ENCODE data around the gene CDK5. TPM values are rescaled to one million over a fixed set of nuclear protein-coding genes. Genes with fewer than 3 reads are reported as not detected.

The CDK5 gene
- total RNA-seq, 1 donor: 22.9 TPM

DNA sequence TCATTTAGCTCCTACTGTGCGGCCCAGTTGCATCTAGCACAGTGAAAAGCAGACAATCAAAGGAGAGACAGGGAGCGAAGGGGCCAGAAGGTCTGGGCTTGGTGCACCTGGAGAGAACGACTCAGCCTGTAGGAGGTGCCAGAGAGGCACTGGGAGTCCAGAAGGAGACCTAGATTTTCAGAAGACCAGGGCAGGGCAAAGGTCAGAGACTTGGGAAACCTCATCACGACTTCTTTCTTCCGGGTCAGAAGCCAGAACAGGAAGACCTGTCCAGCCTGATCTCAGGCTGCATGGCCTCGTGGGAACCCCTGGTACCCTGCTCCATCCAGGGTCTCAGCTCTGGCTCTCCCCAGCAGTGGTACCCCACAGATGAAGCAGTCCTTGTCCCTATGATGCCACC is 33.7 kb upstream of the CDK5 start:
- no peak overlapping the region for H3K4me3 ChIP-seq (ENCODE audit: low read depth, low read length)
- peak; percentile 34 for DNase-seq (ENCODE audit: low read depth)
- TF ChIP-seq, protein P1, sequence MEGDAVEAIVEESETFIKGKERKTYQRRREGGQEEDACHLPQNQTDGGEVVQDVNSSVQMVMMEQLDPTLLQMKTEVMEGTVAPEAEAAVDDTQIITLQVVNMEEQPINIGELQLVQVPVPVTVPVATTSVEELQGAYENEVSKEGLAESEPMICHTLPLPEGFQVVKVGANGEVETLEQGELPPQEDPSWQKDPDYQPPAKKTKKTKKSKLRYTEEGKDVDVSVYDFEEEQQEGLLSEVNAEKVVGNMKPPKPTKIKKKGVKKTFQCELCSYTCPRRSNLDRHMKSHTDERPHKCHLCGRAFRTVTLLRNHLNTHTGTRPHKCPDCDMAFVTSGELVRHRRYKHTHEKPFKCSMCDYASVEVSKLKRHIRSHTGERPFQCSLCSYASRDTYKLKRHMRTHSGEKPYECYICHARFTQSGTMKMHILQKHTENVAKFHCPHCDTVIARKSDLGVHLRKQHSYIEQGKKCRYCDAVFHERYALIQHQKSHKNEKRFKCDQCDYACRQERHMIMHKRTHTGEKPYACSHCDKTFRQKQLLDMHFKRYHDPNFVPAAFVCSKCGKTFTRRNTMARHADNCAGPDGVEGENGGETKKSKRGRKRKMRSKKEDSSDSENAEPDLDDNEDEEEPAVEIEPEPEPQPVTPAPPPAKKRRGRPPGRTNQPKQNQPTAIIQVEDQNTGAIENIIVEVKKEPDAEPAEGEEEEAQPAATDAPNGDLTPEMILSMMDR (IDR thresholded peaks at IDR 0.05; ENCODE audit: insufficient read depth, low read depth, low read length): peak; percentile 68

DNA sequence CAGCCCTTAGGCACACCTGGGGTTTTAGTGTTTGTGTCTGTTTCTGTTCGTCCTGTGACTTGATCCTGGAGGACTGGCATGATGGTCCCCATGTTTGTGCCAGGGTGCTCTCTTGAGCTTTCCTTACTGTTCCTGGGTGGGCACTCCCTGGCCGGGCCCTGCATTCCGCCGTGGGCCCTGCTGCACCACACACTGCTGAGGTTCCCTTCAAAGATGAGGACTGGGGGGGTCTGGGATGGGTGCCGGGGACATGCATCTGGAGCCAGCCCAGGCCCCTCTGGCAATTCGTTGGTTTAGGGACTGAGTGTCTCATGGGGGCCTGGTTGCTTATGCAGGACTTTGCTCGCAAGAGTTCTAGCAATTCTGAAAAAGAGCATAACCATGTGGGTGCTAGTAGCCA is 33.3 kb upstream of the CDK5 start:
- DNase-seq (ENCODE audit: low read depth): no peak
- TF ChIP-seq, protein P1 (IDR thresholded peaks at IDR 0.05; ENCODE audit: insufficient read depth, low read depth, low read length): no peak
- no peak overlapping the region for H3K4me3 ChIP-seq (ENCODE audit: low read depth, low read length)

DNA sequence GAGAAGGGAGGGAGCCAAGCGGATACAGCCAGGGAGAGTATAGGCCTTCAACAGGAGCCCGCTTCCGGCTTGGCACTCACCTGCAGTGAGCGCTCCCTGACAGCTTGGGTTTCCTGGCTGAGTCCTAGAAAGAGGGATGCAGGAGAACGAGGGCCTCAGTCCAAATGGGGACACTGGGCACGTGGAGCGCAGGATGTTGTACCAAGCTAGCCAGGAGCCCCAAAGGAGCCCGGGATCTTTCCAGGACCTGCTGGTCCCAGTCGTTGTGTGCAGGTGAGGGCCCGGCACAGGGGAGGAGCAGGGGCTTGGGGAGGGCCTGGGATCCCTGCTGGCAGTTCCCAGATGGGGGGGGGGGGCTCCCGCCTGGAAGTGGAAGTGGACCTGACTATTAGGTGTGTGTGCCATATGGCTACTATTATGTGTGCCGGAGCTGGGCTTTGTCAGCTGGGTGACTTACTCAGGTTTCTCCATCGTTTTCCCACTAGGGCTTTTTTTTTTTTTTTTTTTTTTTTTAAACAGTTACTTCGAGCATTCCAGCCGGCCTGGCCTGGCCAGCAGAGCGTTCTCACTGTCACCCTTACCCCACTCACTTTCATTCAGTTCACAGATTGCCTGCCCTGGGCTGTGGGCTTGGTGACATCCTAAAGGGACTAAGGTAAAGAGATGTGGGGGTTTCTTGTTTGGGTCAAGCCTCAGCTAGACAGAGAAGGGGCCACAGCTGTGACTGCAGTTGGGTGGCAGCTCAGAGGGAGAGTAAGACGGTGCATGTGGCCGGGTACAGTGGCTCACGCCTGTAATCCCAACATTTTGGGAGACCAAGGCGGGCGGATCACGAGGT is 32.4 kb upstream of the CDK5 start:
- H3K4me3 ChIP-seq (ENCODE audit: low read depth, low read length): peak overlapping the region; percentile 83
- TF ChIP-seq, protein P1 (IDR thresholded peaks at IDR 0.05; ENCODE audit: insufficient read depth, low read depth, low read length): no peak
- peak; percentile 31 for DNase-seq (ENCODE audit: low read depth)

DNA sequence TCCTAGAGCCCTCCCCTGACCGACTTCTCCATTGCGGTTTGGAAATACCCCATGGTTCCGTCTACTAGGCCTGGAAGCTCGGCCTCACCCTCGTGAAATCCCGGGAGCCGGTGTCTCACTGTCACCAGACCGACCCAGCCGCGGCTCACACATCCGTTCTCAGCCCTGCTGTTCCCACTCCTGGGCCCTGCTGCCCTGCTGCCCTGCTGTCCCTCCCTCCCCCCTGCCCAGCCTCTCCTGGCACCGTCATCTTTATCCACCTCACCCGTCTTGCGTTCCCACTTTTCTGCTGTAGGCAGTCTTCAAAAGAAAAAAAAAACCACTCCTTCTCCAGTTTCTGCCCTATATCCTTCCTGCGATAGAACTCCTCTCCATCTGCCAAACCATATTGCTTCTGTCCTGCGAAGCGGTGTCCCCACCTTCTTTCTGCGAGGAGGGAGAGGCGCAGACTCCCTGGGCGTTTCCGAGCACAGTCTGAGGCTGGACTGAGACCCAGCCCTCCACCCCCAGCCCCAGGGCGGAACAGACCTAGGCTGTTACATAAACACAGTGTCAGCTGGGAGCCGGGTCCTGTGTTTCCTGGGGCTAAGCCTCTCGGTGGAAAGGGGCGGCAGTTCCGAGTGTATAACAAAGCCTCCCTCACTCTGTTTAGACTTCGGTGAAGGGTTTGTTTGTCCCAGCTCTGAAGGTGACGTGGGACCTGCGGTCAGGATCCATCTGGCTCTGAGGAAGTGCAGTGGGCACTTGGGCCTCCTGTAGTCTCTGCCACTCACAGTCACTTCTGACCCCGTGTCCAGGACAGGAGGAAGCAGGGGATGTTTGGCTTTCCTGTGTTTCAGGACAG is 31.4 kb upstream of the CDK5 start:
- peak; percentile 94 for DNase-seq (ENCODE audit: low read depth)
- TF ChIP-seq, protein P1 (IDR thresholded peaks at IDR 0.05; ENCODE audit: insufficient read depth, low read depth, low read length): no peak
- H3K4me3 ChIP-seq (ENCODE audit: low read depth, low read length): peak overlapping the region; percentile 83

DNA sequence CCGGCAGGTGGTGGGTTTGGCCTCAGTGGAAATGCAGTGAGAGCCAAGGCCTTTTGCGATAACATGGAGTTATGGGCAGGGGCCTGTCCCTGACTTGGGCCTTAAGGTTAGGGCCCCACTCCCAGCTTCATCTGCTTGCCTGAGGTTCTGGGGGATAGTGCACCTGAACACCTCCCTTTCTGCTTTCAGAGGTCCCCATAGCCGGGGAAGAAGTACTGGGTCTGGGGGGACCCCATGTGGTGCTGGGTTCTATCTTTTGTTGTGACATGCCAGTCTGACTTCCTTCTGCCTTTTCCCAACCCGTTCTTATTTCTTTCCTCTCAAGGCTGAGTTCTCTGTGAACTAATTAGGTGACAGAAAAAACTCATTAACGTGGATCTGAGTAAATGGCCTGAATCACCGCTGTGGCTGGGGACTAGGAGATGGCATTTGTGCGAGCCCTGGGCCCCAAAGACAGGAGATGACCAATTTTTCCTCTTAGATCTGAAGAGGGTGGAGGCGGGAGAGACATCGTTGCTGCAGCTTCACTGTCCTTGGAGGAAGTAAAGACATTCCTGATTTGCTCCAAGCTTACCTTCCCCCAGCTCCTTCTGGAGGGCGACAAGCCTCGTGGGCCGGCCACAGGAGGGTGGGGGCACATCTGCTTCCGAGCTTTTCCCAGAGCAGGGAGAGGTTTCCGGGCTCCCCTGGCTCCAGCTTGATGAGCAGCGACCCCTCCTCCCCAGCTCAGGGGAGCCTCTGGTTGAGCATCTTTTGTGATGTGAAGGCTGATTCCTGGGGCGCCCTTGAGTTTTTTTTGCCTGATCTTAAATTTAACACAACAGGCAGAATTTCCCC is 30.5 kb upstream of the CDK5 start:
- TF ChIP-seq, protein P1 (IDR thresholded peaks at IDR 0.05; ENCODE audit: insufficient read depth, low read depth, low read length): no peak
- H3K4me3 ChIP-seq (ENCODE audit: low read depth, low read length): peak overlapping the region; percentile 83
- DNase-seq (ENCODE audit: low read depth): peak; percentile 40
